ENCODE data around the gene PSMC3. TPM values are rescaled to one million over a fixed set of nuclear protein-coding genes. Genes with fewer than 3 reads are reported as not detected.
A peak's percentile ranks its signal among the peaks of the same experiment; 100 is the strongest.

The PSMC3 gene
- total RNA-seq, 2 donors from 2014 or later, result 99.2 to 133 TPM

DNA sequence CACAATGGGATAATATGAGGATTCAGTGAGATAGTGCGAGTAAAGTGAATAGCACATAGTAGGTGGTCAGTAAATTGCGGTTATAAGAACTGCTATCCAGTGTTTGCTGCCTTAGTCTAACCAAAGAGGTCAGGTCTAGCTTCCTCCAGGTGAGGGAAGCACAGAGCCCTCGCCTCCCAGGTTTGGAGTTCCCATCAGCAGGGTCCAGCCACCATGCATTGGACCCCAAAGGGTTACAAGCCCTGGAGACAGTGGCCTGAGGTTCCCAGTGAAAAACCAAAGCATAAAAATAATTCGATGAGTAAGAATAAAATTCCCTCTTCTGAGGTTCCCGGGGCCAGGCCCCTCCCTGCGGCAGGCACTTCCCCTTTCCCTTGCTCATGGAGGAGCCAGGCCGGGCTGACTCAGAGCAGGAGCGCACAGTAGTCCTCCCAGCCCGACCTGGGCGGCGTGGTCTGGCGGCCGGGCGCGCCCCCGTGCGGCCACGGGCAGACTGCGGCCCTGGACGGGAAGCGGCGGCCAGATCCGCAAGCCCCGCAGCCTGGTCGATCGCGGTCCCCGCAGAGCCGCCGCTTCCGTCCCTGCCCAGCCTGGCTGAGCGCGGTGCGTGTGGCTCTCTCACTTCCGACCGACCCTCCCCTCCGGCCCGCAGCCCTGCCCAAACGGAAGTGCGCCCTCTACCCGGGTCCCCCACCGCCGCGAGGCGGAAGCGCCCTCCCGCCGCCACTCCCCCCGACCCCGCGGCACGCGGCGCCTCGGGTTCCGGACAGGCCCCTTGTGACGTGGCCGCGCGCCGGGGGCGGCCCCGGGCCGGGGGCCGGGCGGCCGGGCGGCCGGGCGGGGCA lies 18.3 kb downstream of the PSMC3 start, which contains the start of gene SLC39A13:
Gene SLC39A13, plus strand, starts transcription at position 845 of the 845 bp plus-strand sequence. CDS start 1,505 bp downstream, outside the sequence.
- DNase-seq (ENCODE audit: low spot score), result peak; percentile 92
- Histone ChIP-seq H3K27ac (peak within 1 kb of the TSS; percentile 90 to 94), H3K36me3 (no peaks in the 10 kb centered on the region), H3K9me3 (no peaks in the 10 kb centered on the region), H3K4me1 (replicated peaks) (peaks cover 8% of the 10 kb centered on the region), H3K4me3 (peak within 1 kb of the TSS; percentile 58 to 68), H3K27me3 (replicated peaks; ENCODE audit: insufficient read depth) (no peaks in the 10 kb centered on the region)
- WGBS, result 1% methylated on average over 44 of the region's 70 CpGs
- TF ChIP-seq POLR2AphosphoS5 (IDR thresholded peaks at IDR 0.05) (peak; percentile 73), POLR2A (IDR thresholded peaks at IDR 0.05) (peak; percentile 82)
- TF ChIP-seq, protein P1, sequence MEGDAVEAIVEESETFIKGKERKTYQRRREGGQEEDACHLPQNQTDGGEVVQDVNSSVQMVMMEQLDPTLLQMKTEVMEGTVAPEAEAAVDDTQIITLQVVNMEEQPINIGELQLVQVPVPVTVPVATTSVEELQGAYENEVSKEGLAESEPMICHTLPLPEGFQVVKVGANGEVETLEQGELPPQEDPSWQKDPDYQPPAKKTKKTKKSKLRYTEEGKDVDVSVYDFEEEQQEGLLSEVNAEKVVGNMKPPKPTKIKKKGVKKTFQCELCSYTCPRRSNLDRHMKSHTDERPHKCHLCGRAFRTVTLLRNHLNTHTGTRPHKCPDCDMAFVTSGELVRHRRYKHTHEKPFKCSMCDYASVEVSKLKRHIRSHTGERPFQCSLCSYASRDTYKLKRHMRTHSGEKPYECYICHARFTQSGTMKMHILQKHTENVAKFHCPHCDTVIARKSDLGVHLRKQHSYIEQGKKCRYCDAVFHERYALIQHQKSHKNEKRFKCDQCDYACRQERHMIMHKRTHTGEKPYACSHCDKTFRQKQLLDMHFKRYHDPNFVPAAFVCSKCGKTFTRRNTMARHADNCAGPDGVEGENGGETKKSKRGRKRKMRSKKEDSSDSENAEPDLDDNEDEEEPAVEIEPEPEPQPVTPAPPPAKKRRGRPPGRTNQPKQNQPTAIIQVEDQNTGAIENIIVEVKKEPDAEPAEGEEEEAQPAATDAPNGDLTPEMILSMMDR (IDR thresholded peaks at IDR 0.05), result peak; percentile 74 to 97 (median 88)
- intact Hi-C loops (cut with DNase I), result loop anchor here (5.0 to 10.0 kb wide), 2 partner anchors 36 to 147 kb away; partner anchors contain the start of gene CELF1

DNA sequence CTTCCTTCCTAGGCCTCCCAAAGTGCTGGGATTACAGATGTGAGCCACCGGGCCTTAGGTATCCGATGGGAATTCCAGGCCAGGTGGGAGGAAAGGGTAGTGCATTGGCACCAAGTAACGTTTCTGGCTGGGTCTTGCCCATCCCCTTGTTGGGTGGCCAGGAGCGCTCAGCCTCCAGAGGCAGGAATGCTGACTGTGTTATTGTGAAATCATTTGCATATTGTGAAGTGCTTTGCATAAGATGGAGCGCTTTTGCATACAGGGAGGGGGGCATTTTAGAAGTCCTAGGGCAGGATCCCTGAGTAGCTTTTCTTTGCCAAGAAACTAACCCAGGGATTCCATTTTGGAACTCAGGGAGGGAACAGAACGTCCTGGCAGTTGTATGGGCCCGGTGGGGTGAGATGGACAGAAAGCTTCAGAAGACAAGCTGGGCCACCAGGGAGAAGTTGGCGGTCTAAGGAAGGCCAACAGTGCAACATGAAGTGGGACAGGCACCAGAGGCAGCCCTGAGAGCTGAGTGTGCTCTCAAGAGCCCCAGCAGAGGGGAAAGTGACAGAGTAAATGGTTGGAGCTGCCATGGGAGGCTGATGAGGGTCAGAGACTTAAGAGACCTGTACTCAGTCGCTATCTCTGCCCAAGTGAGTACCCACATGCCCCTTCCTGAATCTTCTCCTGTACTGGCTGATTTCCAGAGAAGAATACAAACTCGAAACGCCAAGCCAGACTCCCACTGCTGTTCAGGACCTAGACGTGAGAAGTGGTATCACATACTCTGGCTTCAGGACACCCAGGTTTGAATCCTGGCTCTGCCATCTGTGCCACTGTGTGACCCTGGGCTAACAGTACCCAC lies 19.1 kb downstream of the PSMC3 start:
- no peaks in the 10 kb centered on the region for H3K9me3 ChIP-seq
- H3K27ac ChIP-seq, result peak overlapping the region; percentile 90 to 94
- H3K4me3 ChIP-seq, result peak overlapping the region; percentile 58 to 68
- intact Hi-C loops (cut with DNase I), result loop anchor here (5.0 to 10.0 kb wide), 2 partner anchors 35 to 148 kb away; partner anchors contain the start of gene CELF1
- peaks cover 8% of the 10 kb centered on the region for H3K4me1 ChIP-seq (replicated peaks)
- no peak for DNase-seq (ENCODE audit: low spot score)
- WGBS, result 38% methylated on average over 12 of the region's 12 CpGs
- TF ChIP-seq POLR2A (IDR thresholded peaks at IDR 0.05), result no peak
- TF ChIP-seq, protein P1 (IDR thresholded peaks at IDR 0.05), result peak in 1 of 4 experiments; percentile 14
- no peaks in the 10 kb centered on the region for H3K36me3 ChIP-seq
- no peaks in the 10 kb centered on the region for H3K27me3 ChIP-seq (replicated peaks; ENCODE audit: insufficient read depth)

DNA sequence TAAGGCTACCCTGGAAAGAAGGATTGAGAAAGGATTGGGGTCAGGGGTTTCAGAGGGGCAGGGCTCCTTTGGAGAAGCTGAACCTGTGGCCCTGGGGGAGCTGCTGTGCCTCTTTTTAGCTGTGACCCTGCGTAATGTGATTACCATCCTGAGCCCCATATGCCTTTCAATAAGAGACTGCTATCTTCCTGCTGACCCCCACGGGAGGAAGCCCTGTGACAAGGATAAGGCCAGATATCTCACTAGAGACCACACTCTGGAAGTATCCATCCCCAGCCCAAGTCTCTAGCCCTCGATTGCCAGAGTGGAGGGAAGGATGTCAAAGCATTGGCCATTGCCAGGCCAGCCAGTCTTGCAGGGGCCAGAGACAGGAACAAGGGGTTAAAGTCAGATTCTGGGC lies 22.7 kb downstream of the PSMC3 start:
- no peak overlapping the region for H3K27ac ChIP-seq
- WGBS, result 73% methylated on average over 3 of the region's 3 CpGs
- TF ChIP-seq POLR2A (IDR thresholded peaks at IDR 0.05) (no peak), POLR2AphosphoS5 (IDR thresholded peaks at IDR 0.05) (no peak)
- TF ChIP-seq, protein P1 (IDR thresholded peaks at IDR 0.05), result no peak
- H3K27me3 ChIP-seq (replicated peaks; ENCODE audit: insufficient read depth), result no peaks in the 10 kb centered on the region
- no peak for DNase-seq (ENCODE audit: low spot score)
- intact Hi-C loops (cut with DNase I), result loop anchor here (10.0 kb wide), 1 partner anchor 151 kb away; the partner anchor contains the start of gene CELF1
- H3K9me3 ChIP-seq, result no peaks in the 10 kb centered on the region
- H3K4me3 ChIP-seq, result no peak overlapping the region
- no peaks in the 10 kb centered on the region for H3K36me3 ChIP-seq
- H3K4me1 ChIP-seq (replicated peaks), result peaks cover 6% of the 10 kb centered on the region

DNA sequence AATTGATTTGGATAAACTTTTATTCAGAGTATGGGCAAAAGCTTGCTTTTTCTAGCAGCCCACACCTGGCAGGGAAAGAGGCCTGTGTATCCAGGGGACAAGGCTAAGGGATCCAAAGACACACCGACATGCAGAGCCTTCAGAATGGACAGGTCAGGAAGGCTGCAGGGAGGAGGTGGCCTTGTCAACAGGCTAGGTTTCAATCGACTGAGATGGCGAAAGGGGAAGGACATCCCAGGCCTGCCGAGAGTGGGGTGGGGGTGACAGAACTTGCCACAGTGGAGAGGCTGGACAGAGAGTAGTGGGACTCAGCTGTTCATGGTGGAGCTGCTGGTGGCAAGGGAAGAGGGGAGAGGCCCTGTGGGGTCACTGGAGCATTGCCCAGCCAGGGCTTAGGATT lies 23.1 kb downstream of the PSMC3 start:
- TF ChIP-seq POLR2A (IDR thresholded peaks at IDR 0.05) (no peak), POLR2AphosphoS5 (IDR thresholded peaks at IDR 0.05) (no peak)
- TF ChIP-seq, protein P1 (IDR thresholded peaks at IDR 0.05), result no peak
- intact Hi-C loops (cut with DNase I), result loop anchor here (10.0 kb wide), 1 partner anchor 152 kb away; the partner anchor contains the start of gene CELF1
- no peaks in the 10 kb centered on the region for H3K36me3 ChIP-seq
- 71% methylated on average over 4 of the region's 4 CpGs for WGBS
- no peak overlapping the region for H3K27ac ChIP-seq
- H3K9me3 ChIP-seq, result no peaks in the 10 kb centered on the region
- no peak for DNase-seq (ENCODE audit: low spot score)
- no peak overlapping the region for H3K4me3 ChIP-seq
- no peaks in the 10 kb centered on the region for H3K27me3 ChIP-seq (replicated peaks; ENCODE audit: insufficient read depth)
- H3K4me1 ChIP-seq (replicated peaks), result peaks cover 6% of the 10 kb centered on the region
